Liver (tissue), 2 donors: ENCODE data around the gene LMF2.

ENCODE experiments used
- CTCF ChIP-seq: fragments of 150-350 bp; IDR thresholded peaks from 2 replicates; pipeline ENCODE4 v1.5.1; 2017; ENCODE audit warnings: improper control_type of control experiment, low read depth, low read length; ENCODE audit not compliant: missing input control
- REST ChIP-seq: IDR thresholded peaks from 2 replicates; pipeline ENCODE4 v1.6.1; 2016; ENCODE audit warnings: antibody characterized with exemption, mild to moderate bottlenecking
- donor health status: healthy.

- TF ChIP-seq CTCF (no peak), REST (no peak)
These were observed 10.2 kb upstream of the LMF2 start for GRCh38 chr22:50517495-50518260.
